NCI-H2227 (cell line): ENCODE measurements around the gene PGBD1.

Experiments
- DNase-seq: peaks from one replicate; lab custom pipeline; 2025; ENCODE audit not compliant: unreplicated experiment; lab: John Stamatoyannopoulos, UW

Gene PGBD1, protein sequence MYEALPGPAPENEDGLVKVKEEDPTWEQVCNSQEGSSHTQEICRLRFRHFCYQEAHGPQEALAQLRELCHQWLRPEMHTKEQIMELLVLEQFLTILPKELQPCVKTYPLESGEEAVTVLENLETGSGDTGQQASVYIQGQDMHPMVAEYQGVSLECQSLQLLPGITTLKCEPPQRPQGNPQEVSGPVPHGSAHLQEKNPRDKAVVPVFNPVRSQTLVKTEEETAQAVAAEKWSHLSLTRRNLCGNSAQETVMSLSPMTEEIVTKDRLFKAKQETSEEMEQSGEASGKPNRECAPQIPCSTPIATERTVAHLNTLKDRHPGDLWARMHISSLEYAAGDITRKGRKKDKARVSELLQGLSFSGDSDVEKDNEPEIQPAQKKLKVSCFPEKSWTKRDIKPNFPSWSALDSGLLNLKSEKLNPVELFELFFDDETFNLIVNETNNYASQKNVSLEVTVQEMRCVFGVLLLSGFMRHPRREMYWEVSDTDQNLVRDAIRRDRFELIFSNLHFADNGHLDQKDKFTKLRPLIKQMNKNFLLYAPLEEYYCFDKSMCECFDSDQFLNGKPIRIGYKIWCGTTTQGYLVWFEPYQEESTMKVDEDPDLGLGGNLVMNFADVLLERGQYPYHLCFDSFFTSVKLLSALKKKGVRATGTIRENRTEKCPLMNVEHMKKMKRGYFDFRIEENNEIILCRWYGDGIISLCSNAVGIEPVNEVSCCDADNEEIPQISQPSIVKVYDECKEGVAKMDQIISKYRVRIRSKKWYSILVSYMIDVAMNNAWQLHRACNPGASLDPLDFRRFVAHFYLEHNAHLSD

DNA sequence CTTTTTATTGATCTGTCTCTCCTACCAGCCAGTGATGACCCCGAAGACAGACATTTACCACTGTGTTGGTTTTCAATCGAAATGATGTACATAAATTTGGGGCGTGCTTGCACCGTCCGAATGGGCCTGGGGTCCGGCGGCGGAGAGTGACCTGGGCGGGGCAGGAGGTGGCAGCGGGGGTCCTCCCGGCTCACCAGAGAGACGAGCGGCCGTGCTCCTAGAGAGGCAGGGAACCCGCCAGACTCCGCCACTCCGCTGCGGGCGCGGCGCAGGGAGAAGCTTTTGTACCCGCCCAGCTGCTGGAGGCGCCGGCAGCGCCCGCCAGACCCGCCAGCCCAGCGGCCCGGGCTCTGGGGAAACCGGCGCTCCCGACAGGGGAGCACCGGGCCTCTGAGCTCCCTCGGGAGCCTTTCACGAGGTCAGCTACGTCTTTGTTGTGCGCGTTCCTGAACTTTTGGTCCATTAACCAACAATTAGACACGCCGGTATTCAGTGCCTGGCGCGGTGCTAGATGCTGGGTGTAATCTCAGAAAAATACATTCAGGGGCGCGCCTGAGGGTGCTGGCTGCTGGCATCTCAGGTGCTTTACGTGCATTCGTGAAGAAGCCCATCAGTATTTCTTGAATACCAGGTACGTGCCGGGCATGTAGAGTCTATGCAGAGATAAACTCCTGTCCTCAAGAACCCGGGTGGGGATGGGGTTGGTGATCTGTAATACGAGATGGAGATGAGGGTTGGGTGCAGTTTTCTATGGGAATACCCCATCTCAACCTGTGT is at the start of gene PGBD1:
Gene PGBD1 (plus strand): TSS at position 285 of the 777 bp plus-strand sequence. CDS start 2,242 bp downstream, outside the sequence.
- peak; percentile 94 for DNase-seq

DNA sequence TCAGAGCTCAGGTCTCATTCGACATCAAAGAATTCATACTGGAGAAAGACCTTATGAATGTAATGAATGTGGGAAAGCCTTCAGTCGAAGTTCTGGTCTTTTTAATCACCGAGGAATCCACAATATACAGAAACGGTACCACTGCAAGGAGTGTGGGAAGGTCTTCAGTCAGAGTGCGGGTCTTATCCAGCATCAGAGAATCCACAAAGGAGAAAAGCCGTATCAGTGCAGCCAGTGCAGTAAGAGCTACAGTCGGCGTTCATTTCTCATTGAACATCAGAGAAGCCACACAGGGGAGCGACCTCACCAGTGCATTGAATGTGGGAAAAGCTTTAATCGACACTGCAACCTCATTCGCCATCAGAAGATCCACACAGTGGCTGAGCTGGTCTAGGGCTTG is 48.6 kb upstream of the PGBD1 start:
- no peak for DNase-seq

DNA sequence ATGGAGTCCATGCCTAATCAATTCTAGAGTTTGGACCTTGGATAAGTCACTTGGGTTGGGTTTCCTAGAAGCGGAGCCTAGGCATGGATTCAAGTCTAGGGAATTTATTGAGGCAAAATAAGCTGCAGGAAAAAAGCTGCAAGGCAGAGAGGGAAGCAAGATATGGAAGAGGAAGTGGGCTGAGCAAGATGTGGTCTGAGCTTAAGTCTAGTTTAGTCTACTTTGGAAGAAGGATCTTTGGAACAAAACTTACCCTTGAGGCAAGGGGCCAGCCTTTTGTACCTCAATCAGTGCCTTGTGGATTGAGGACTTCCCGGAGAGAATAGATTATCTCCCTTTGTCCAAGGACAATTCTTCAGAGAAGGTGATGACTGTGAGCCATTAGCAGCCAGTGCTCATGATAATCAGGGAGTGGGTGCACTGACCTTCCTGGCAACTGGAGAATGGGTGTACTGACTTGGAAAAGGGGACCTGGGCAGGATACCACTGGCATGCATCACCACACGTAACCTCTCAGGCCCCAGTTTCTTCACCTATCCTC is 45.4 kb upstream of the PGBD1 start:
- DNase-seq, result no peak

DNA sequence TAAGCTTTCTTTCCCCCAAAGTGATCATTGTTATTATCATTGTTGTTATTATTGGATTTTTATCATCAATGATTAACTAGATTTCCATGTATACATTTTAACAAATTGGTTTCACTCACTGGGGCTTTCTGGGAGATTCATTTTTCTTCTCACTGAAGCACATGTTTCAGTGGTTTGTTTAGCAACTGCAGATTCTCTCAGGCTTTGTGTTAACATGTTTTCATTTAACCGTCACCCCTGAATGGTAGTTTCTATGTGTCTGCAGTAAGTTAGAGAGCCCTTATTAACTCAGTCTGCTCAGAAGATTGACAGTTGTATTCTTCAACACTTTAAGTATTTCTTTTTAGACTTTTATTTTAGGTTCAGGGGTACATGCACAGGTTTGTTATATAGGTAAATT is 41.7 kb upstream of the PGBD1 start:
- no peak for DNase-seq

DNA sequence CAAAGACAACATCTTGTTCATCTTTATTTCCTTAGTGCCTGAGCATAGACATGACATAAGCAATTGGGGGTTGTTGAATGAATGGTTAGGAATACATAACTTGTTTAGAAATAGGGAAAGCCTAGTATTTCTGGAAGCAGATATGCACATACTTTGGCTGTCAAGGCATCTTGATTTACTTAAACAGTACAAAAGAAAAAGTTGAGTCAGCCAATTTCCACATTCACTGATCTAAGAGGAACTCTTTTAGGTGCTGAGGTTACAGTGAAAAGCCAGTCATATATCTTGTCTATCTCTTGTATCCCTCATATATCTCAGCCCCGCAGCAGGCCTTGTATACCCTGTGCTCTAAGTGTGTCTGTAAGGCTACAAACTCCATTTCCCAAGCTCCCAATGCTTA is 40.9 kb upstream of the PGBD1 start:
- DNase-seq, result no peak

DNA sequence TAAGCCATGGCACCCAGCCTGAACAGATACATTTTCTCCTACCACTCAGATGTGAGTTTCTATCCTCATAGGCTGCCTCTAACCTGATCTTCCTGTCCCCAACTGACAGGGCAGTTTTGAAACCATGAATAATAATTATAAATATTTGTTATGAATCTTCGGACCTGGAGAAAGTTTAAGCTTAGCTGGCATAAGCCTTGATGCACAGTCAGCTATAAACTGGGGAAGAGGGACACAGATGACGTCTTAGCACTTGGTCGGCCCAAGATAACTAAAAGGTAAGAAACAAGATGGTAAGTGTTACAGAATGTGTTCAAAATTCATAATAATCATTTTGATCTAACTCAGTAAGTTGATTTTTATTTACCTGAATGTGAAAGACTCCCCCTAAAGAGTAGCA is 37.4 kb upstream of the PGBD1 start:
- no peak for DNase-seq

DNA sequence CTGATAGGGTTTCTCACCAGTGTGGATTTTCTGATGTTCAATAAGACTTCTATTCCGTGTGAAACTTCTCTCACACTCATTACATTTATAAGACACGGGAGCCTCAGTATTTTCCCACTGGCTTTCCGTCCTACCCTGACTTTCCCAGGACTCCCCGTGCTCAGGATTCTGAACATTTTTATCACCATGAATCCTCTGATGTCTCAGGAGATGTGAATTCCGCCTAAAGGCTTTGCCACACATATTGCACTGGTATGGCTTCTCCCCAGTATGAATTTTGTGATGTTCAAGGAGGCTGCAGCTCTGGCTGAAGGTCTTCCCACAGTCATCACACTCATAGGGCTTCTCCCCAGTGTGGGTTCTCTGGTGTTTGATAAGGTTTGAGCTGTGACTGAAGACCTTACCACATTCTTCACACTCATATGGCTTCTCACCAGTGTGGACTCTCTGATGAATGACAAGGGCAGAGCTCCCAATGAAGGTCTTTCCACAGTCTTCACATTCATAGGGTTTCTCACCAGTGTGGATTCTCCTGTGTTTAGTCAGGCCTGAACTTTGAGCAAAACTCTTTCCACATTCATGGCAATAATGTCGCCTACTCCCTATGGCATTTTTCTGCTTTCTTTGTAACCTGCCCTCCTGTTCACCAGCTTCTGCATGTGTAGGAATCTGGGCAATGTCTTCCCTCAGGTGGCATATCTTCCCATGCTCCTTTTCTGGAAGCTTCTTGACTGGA is 36.0 kb upstream of the PGBD1 start:
- no peak for DNase-seq

DNA sequence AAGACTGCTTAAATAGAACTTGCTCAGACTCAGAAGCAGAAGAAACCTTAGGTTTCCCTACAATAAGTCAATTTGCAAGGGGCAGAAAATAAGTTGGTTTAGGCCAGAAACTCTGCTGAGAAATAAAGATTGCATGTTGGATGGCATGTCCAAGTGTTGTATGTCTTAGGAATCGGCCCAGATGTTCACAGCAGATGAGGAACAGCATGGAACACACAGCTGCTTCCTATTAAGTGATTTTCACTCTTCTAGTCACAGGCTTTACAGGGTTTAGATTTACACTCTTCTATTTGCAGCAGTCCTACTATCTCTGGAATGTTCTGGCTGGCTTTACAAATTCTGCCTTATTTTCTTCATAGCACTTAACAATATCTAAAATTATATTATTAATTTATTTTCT is 32.5 kb upstream of the PGBD1 start:
- no peak for DNase-seq

DNA sequence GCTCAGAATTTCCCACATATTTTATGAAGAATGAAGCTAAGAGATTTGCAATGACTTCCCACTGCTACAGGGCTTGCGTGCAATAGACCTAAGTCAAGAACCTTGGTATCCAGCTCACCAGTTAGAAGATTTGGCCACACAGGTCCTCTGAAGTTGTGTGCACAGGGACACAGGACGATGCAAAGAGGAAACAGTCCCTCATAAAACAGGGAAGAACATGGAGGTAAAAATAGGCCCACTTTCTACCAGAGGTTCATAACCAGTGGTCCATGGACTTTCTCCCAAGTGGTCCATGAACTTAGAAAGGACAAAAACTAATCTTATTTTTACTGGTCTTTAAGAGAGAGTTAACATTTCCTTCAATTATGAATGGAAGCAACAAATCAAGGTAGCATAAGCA is 30.6 kb upstream of the PGBD1 start:
- no peak for DNase-seq

DNA sequence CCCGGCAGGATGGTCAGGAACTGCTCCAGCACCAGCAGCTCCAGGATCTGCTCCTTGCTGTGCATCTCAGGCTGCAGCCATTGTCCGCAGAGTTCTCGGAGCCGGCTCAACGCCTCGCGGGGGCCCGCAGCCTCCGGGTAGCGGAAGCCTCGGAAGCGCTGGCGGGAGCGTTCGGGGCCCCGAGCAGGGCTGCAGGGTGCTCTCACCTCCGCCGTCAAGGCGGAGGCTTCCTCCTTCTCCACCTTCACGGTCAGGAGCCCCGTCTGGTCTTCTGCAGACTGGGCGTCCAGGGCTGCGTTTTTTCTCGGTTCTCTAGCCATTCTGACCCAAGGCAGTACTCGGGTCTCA is 29.7 kb upstream of the PGBD1 start:
- no peak for DNase-seq

DNA sequence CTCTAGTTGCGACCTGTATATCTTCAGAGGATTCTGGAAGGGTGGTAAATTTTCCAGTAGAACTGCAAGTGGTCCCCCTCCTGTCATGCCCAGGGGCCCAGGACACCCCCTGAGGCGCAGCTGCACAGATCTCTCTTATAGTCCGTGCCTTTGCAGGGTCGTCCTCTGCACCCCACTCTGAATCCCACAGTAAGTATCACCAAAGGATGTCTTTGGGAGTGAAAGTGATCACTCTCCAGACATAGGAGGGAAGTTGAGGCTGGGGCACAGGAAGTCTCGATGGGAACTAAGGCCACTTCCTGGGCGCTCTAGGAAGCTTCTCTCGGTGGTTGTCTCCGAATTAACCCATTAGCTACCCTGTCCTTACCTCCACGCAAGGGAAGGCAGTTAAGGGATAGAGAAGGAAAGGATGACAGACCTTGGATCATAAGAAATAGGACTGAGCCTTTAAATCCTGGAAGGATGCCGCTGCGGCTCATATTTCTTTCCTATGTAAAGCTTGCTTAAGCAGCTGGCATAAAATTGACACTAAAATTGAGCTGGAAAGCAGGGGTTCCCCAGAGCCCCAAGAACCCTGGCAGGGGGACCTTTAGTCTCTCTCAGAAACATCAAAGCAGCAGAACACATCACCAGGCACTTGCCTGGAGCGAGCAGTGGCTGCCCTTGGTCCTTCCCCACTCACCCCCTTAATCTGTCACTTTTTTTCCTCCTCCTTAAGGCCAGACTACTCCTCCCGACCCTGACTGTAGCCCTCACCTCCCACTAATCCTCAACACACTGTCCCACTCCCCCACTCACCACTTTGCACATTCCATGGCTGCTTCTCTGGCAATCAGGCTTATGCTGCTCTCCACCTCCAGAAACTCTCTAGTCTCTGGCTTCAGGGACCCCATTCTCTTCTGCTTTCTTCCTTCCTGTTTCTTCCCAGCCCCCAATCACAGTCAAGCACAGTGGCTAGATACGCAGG is 29.1 kb upstream of the PGBD1 start, which contains the start of gene ZKSCAN4:
Gene ZKSCAN4 (minus strand): TSS at position 261 of the 967 bp plus-strand sequence. CDS start 289 bp downstream, outside the sequence.
- peak; percentile 95 for DNase-seq

DNA sequence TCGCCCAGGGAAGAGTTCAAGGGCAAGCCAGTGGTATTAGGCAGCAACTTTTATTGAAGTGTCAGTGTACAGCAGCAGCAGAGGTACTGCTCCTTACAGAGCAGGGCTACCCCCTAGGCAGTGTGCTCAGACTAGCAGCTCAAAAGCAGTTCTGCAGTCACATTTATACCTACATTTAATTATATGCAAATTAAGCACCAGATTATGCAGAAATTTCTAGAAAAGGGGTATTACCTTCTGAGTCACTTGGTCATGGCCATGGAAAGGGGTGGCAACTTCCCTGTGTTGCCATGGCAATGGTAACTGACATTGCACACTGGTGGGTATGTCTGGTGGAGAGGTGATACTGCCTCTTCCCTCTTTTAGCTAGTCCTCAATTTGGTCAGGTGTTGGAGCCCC is 27.3 kb upstream of the PGBD1 start:
- no peak for DNase-seq

DNA sequence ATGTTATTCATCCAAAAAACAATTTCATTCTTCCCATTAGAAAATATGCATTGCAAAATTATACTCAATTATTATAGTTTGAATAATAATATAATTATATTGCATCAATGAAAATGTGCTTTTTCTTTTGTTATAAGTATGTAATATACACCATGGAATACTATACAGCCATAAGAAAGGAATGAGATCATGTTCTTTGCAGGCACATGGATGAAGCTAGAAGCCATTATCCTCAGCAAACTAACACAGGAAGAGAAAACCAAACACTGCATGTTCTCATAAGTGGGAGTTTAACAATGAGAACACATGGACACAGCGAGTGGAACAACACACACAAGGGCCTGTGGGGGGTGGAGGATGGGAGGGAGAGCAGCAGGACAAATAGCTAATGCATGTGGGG is 24.3 kb upstream of the PGBD1 start:
- DNase-seq, result no peak

DNA sequence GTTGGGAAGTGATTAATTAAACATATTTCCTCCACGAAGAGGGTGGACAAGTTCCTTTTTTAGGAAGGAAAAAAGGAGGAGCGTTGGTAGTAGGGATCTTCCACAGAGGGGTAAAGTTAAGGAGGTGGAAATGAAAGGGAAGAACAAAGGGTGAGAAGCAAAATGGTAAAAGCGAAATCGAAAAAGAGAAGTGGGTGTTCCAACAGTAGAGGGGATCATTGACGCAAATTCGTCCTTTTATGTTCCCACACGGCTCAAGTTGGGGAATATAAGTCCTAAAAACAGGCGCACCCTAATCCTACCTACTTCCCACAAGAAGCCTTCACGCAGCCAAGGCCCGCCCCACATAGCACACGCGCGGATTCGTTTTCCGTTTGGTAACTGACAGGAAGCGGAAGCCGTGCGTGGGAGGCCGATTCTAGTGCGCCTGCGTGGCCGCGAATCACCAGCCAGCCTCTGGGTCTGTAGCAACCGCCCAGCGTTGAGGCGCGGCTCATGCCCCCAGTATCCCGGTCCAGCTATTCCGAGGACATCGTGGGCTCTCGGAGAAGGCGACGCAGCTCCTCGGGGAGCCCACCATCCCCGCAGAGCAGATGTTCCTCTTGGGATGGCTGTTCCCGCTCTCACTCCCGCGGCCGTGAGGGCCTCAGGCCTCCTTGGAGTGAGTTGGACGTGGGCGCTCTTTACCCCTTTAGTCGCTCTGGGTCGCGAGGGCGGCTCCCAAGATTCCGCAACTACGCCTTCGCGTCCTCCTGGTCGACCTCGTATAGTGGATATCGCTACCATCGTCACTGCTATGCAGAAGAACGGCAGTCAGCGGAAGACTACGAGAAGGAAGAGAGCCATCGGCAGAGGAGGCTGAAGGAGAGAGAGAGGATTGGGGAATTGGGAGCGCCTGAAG is 22.2 kb upstream of the PGBD1 start, which contains the start of gene NKAPL:
Gene NKAPL (plus strand): TSS at position 421 of the 901 bp plus-strand sequence. CDS start 75 bp downstream, at position 496.
- no peak for DNase-seq

DNA sequence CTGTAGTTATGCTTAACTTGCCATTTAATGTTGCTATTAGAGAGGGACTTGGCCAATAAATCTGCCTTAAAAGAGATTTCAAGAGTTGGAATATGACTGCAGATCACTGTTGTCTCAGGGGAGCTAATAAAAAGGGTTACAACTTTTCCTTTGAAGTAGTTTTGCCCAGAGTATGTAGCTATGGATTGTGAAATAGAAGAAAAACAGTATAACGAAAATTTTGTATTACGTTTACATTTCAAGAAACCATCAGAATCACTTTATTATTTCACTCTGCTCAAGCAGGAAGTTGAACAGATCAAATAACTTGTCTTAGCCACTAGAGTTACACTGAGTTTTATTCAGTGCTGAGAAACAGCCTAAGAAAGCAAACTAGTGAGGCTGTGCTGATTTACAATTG is 17.4 kb upstream of the PGBD1 start:
- no peak for DNase-seq

DNA sequence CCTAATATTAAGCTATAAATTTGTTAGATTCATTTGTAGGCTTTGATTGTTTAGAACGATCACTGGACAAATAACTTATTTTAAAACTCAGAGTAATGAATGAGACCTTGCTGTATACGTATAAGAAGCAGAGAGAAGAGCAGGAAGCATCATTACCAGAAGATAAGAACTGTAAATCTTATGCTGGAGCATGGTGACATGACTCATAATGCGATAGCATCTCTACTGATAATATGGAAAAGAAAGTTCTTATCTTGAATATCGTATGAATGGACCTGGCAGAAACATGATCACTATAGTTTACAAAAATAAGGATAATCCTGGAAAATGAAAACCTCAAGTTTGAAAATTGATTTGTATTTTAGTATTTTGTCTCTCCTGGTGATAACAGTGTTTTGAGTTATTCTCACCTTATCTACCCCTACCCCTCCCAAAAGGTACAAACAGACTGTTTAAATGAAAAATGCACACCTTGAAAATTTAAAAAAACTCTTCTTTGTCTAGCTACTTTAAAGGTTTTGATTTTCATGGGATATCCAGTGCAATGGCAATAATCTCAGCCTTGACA is 16.5 kb upstream of the PGBD1 start:
- DNase-seq, result no peak

DNA sequence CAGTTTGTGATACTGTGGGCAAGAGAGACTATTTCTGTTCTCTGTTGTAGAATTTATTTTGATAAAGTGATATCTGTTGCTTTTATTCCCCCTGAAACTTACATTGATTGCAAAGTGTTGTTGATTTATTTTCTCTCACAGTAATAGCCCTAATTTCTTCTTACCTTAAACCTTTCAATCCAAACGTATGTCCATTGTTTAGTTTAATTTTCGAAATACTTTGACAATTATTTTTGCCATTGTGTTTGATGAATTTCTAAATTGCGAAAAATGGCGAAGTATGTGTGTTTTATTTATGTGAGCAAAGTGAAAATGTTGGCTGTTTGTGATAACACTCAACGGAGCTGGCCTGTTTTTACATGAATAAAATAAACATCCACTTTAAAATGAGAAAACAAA is 14.8 kb upstream of the PGBD1 start:
- no peak for DNase-seq
